GM03348 (cell line): ENCODE results near the gene SCGB2B2.
A peak's percentile ranks its signal among the peaks of the same experiment; 100 is the strongest.
"Not testable (repeated sequence)": the region's sequence is repeated elsewhere in the genome, so short reads cannot be mapped to it uniquely, and the experiment has no call there.

ENCODE experiments used
- DNase-seq: peaks from one replicate; pipeline ENCODE4 v3.0.0; 2012; ENCODE audit warnings: low spot score

SCGB2B2 gene, protein sequence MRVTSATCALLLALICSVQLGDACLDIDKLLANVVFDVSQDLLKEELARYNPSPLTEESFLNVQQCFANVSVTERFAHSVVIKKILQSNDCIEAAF

GRCh38 chr19:34676697-34677385, at the start of gene SCGB2B2:
Gene SCGB2B2 (minus strand): TSS chr19:34677159. CDS start chr19:34594563, 82,596 bp downstream.
- DNase-seq = peak; percentile 84

GRCh38 chr19:34725400-34725799, 48.4 kb upstream of the SCGB2B2 start:
- no peak for DNase-seq

GRCh38 chr19:34722353-34722752, 45.4 kb upstream of the SCGB2B2 start:
- DNase-seq = no peak

DNA sequence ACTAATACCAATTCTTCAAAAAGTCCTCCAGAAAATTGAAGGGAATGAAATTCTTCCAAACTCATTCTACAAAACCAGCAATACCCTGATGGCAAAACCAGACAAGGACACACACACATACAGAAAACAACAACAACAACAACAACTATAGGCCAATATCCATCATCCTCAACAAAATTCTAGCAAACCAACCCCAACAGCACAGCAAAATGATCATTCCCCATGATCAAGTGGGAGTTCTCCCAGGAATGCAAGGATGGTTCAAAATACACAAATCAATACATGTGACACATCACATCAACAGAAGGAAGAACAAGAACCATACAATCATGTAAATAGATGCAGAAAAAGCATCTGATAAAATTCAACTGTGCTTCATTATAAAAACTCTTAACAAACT, 38.4 kb upstream of the SCGB2B2 start:
- DNase-seq = no peak

DNA sequence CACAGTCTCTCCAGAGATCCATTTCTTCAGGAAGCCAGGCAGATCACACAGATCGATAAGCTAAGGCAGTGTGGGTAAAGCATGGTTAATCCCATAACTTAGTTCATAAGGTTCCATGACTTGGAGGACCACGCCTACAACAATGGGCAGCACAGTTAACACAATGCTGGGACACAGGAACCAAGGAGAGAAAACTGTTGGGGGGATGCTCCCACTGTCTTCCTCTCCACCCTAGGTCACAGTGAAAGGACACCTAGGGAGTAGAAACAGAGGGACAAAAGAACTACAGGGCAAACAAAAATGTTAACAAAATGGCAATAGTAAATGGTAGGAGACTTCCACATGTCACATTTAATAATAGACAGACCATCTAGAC, 36.3 kb upstream of the SCGB2B2 start:
- no peak for DNase-seq

GRCh38 chr19:34712395-34713261, 35.7 kb upstream of the SCGB2B2 start:
- DNase-seq = peak; percentile 78

DNA sequence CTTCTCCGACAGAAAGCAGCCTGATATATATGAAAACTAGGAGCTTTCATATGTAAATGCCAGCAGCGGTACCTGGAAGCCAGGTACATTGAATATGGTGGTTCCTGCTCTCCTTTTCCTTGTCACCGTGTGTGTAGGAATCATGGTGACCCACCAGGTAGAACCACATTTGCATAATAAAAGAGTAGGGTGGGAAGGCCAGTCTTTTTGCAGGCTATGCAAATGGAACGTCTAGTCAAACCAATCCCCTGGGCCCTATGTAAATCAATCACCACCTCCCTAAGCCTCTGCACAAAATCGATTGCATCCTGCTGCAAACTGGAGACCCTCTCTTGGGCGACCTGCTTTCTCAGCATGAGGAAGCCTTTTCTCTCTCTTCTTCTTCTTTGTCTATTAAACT, 34.9 kb upstream of the SCGB2B2 start:
- DNase-seq = no peak

DNA sequence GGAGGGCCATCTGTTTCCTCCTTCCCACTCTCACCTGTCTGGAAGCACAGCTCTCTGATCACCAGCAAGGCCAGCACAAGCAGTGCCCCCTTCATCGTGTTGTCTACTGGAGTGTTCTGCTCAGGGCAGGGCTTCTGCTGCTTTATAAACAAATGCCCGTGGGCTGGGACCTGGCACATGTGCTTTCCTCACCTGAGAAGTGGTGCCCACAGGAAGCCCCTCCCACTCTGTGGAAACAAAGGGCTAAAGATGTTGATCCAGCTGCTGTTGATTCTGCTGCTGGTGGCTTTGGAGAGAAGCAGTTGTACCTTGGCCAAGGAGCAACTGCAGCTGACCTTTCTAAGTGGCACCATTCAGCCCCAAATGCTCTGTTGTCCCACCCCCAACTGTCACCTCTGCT, 30.7 kb upstream of the SCGB2B2 start:
- no peak for DNase-seq

DNA sequence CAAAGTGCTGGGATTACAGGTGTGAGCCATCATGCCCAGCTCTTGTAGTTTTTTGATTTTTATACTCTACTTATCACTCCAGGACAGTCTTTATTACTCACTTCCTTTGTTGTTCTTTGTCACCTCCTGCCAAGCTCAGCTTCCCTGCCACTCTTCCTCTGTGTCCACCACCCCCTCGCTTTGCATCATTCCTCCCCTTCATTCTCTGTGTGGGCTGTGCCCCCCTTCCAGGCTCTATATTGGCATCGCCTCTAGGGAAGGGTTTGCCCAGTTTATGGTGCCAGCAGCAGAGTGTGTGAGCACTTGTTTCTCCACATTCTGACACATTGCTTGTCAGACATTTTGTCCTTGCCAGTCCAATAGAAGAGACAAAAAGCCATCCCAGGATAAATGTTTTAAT, 15.6 kb upstream of the SCGB2B2 start:
- no peak for DNase-seq

- no peak for DNase-seq
Measured at GRCh38 chr19:34690372-34690771, 13.4 kb upstream of the SCGB2B2 start.

- DNase-seq = no peak
Measured at GRCh38 chr19:34688592-34688991, 11.6 kb upstream of the SCGB2B2 start.

DNA sequence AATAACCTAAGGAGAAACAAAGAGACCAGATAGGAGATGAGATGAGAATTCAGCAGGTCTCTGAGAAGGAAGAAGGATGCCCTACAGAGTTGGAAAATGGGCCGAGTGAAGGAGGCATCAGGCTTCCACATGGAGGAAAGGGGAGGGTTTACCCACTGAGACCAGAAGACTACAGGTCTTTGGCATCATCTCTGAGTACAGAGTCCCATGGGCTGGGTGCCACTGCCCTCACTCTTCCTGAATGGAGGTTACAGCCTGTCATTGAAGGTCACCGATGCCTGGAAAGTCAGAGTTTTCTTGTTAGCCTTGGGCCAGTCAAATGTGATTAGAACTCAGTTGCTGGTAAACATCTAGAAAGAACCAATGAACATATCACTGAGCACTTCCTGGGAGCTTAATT, 10.4 kb upstream of the SCGB2B2 start:
- no peak for DNase-seq

DNA sequence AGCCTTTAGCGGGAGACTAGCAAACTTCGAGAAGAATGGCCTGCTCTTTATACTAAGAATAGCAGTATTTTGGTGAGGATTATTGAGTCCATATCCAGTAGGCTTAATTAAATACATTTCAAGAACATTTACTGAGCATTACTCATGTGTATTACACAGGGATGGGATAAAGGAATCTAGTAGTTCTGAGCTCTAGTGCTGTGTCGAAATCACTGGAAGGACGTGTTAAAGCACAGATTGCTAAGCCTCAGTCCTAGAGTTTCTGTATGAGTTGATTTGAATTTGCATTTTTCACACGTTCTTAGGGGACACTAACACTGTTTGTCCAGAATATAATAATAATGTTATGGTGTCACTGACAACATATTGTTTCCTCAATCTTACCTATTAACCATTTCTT, 9.5 kb upstream of the SCGB2B2 start:
- no peak for DNase-seq

DNA sequence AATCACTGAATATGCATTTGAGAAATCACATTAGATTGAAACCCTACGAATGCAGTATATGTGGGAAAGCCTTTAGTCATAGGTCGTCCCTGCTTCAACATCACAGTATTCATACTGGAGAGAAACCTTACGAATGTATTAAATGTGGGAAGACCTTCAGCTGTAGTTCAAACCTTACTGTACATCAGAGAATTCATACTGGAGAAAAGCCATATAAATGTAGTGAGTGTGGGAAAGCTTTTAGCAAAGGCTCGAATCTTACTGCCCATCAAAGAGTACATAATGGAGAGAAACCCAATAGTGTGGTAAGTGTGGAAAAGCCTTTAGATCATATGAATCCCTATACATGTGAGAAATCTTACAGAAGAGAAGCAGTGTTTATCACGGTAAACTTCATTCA, 8.3 kb upstream of the SCGB2B2 start:
- not testable (repeated sequence) for DNase-seq

DNA sequence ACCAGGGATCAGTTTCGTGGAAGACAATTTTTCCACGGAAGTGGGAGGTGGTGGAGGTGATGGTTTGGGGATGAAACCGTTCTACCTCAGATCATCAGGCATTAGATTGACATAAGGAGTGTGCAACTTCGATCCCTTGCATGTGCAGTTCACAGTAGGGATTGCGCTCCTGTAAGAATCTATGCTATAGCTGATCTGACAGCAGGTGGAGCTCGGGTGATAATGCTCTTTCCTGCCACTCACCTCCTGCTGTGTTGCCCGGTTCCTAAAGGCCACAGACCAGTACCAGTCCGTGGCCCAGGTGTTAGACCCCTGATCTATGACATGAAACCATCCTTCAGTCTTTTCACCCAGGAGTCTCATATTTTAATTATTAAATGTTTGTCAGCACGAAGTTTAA, 4.5 kb upstream of the SCGB2B2 start:
- DNase-seq = no peak

GRCh38 chr19:34678421-34678820, 1.5 kb upstream of the SCGB2B2 start:
- no peak for DNase-seq

- no peak for DNase-seq
Measured at GRCh38 chr19:34678085-34678412, 1.1 kb upstream of the SCGB2B2 start.

DNA sequence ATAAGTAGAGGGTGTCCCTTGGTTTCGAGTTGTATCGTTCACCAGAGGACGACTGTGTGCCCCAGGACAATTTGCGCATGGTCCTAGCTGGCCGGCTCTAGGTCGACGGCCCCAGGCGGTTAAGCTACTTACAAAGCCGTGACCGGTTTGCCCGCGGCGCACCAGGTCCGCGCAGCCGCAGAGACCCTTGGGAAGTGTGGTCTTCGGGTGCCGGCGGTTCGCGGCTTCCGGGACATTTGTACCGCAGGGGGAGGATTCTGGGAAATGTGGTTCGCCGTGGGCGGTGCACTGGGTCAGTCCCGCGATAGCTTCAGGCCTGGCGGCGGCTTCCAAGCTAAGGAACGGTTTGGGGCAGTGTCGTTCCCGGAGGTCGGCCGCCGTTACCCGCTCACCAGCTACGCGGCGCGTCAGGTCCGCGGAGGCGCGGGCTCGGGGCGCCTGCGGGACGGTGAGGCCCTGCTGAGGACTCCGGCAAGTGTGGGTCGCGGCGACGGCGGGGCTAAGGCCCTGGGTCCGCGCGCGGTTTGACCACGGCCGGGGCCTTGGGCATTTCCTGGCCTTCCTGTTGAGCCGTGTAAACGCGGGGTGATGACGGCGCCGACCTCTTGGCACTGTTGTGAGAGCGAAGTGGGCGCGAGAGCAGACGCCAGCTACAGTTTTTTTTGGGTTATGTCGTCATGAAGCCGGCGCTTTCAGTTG, 576 bp upstream of the SCGB2B2 start, which contains the start of gene ZNF302:
TSS of gene ZNF302 (plus strand) at position 293 of the 699 bp plus-strand sequence. CDS start 1,127 bp downstream, outside the sequence.
- DNase-seq = peak; percentile 97

- no peak for DNase-seq
Measured at GRCh38 chr19:34675919-34676318, 1.0 kb downstream of the SCGB2B2 start.

DNA sequence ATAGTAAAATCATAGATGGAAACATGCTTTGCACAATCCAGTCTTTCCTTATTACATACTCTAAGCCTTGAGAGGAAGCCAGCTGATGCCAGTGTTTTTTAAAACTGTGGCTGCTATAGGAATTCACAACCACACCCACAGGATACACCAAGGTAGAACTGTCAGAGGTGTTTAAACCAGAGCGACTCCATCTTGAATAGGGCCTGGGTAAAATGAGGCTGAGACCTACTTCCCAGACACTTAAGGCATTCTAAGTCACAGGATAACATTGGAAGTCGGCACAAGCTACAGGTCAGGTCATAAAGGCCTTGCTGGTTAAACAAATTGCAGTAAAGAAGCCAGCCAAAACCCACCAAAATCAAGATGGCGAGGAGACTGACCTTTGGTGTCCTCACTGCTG, 1.7 kb downstream of the SCGB2B2 start:
- DNase-seq = no peak

GRCh38 chr19:34673590-34673989, 3.4 kb downstream of the SCGB2B2 start:
- DNase-seq = no peak

- no peak for DNase-seq
Measured at GRCh38 chr19:34671972-34672371, 5.0 kb downstream of the SCGB2B2 start.

GRCh38 chr19:34669305-34669704, 7.7 kb downstream of the SCGB2B2 start:
- DNase-seq = no peak
